CD4-positive, alpha-beta T cell treated with Interleukin-15 for 4 hours (primary cell): ENCODE measurements around the gene SLC23A2.
"Not testable (repeated sequence)": the region's sequence is repeated elsewhere in the genome, so short reads cannot be mapped to it uniquely, and the experiment has no call there.

Experiments
- DNase-seq: peaks from one replicate; pipeline ENCODE4 v3.0.0-alpha.2; 2020; ENCODE audit warnings: low spot score

Gene SLC23A2

GRCh38 chr20:4902788-4903187 lies 98.5 kb downstream of the SLC23A2 start:
- DNase-seq, result no peak

- no peak for DNase-seq
Measured at GRCh38 chr20:4901031-4901818, 100.1 kb downstream of the SLC23A2 start.

- DNase-seq, result no peak
Measured at GRCh38 chr20:4898282-4899244, 102.7 kb downstream of the SLC23A2 start.

GRCh38 chr20:4897600-4897999 lies 103.7 kb downstream of the SLC23A2 start:
- no peak for DNase-seq

- DNase-seq, result peak; percentile 8
Measured at GRCh38 chr20:4896971-4897497, 104.3 kb downstream of the SLC23A2 start.

GRCh38 chr20:4896119-4896702 lies 105.1 kb downstream of the SLC23A2 start:
- no peak for DNase-seq

GRCh38 chr20:4894981-4895381 lies 106.3 kb downstream of the SLC23A2 start:
- no peak for DNase-seq

GRCh38 chr20:4894409-4894808 lies 106.9 kb downstream of the SLC23A2 start:
- DNase-seq, result no peak

- no peak for DNase-seq
Measured at GRCh38 chr20:4893709-4894108, 107.6 kb downstream of the SLC23A2 start.

- no peak for DNase-seq
Measured at GRCh38 chr20:4891997-4892396, 109.3 kb downstream of the SLC23A2 start.

GRCh38 chr20:4891190-4891763 lies 110.0 kb downstream of the SLC23A2 start:
- no peak for DNase-seq

GRCh38 chr20:4889446-4889845 lies 111.9 kb downstream of the SLC23A2 start:
- no peak for DNase-seq

GRCh38 chr20:4887586-4887985 lies 113.7 kb downstream of the SLC23A2 start:
- DNase-seq, result no peak

GRCh38 chr20:4886771-4887527 lies 114.4 kb downstream of the SLC23A2 start:
- DNase-seq, result no peak

- DNase-seq, result no peak
Measured at GRCh38 chr20:4885877-4886276, 115.4 kb downstream of the SLC23A2 start.

- no peak for DNase-seq
Measured at GRCh38 chr20:4883546-4883945, 117.8 kb downstream of the SLC23A2 start.

GRCh38 chr20:4883051-4883450 lies 118.3 kb downstream of the SLC23A2 start:
- DNase-seq, result no peak

GRCh38 chr20:4881006-4881730 lies 120.1 kb downstream of the SLC23A2 start:
- no peak for DNase-seq

- DNase-seq, result no peak
Measured at GRCh38 chr20:4880051-4880450, 121.3 kb downstream of the SLC23A2 start.

GRCh38 chr20:4878099-4878498 lies 123.2 kb downstream of the SLC23A2 start:
- DNase-seq, result not testable (repeated sequence)

- DNase-seq, result no peak
Measured at GRCh38 chr20:4876731-4877130, 124.6 kb downstream of the SLC23A2 start.
